ENCODE measurements around the gene TRIM15. TPM values are rescaled to one million over a fixed set of nuclear protein-coding genes. Genes with fewer than 3 reads are reported as not detected.
A peak's percentile ranks its signal among the peaks of the same experiment; 100 is the strongest.

The TRIM15 gene
- total and polyA plus RNA-seq, 2 experiments from 2014 or later = not detected

- Histone ChIP-seq H3K9ac (no peak overlapping the region), H3K4me3 (no peak overlapping the region), H3K36me3 (ENCODE audit: low read depth) (peaks cover 19% of the 10 kb centered on the region; the same call in 1 of the 2 replicates), H3K9me3 (ENCODE audit: low read depth) (no peaks in the 10 kb centered on the region), H3K9me2 (ENCODE audit: insufficient read depth) (no peaks in the 10 kb centered on the region), H3F3A (ENCODE audit: insufficient read depth) (peaks cover 14% of the 10 kb centered on the region), H3K4me1 (ENCODE audit: insufficient read depth) (peaks cover 16% of the 10 kb centered on the region), H3K27ac (no peak overlapping the region), H3K27me3 (replicated peaks; ENCODE audit: insufficient read depth) (no peaks in the 10 kb centered on the region), H4K20me1 (ENCODE audit: insufficient read depth) (no peaks in the 10 kb centered on the region; the same call in 1 of the 2 replicates), H3K79me2 (ENCODE audit: insufficient read depth) (peaks cover 73% of the 10 kb centered on the region), H3K4me2 (ENCODE audit: unreplicated experiment) (no peak overlapping the region), H2AFZ (no peak overlapping the region)
- TF ChIP-seq EZH2 (IDR thresholded peaks at IDR 0.05; ENCODE audit: insufficient read depth, poor library complexity, severe bottlenecking) (no peak), EZH2phosphoT487 (IDR thresholded peaks at IDR 0.05; ENCODE audit: insufficient read depth, low read depth) (no peak)
- in situ Hi-C loops (cut with MboI) = no loop called here
- DNase-seq = no peak
- 90% methylated on average over 4 of the region's 4 CpGs for WGBS, 2 experiments (ENCODE audit: low coverage in 1 of 2, low lambda C conversion rate in 2 of 2, missing lambda C conversion rate in 2 of 2)
Measured at GRCh38 chr6:30202366-30202765, 39.0 kb downstream of the TRIM15 start.

GRCh38 chr6:30204116-30204515, 40.8 kb downstream of the TRIM15 start:
- no peak for DNase-seq
- Histone ChIP-seq H3K9me2 (ENCODE audit: insufficient read depth) (no peaks in the 10 kb centered on the region), H3F3A (ENCODE audit: insufficient read depth) (peaks cover 28% of the 10 kb centered on the region), H3K4me3 (no peak overlapping the region), H3K79me2 (ENCODE audit: insufficient read depth) (peaks cover 91% of the 10 kb centered on the region), H3K4me1 (ENCODE audit: insufficient read depth) (peaks cover 26% of the 10 kb centered on the region), H3K9me3 (ENCODE audit: low read depth) (no peaks in the 10 kb centered on the region), H4K20me1 (ENCODE audit: insufficient read depth) (peaks cover 3% of the 10 kb centered on the region; the same call in 1 of the 2 replicates), H3K36me3 (ENCODE audit: low read depth) (peaks cover 11% of the 10 kb centered on the region; the same call in 1 of the 2 replicates), H2AFZ (no peak overlapping the region), H3K27me3 (replicated peaks; ENCODE audit: insufficient read depth) (no peaks in the 10 kb centered on the region), H3K4me2 (ENCODE audit: unreplicated experiment) (no peak overlapping the region), H3K27ac (no peak overlapping the region), H3K9ac (no peak overlapping the region)
- TF ChIP-seq EZH2phosphoT487 (IDR thresholded peaks at IDR 0.05; ENCODE audit: insufficient read depth, low read depth) (no peak), EZH2 (IDR thresholded peaks at IDR 0.05; ENCODE audit: insufficient read depth, poor library complexity, severe bottlenecking) (no peak)
- in situ Hi-C loops (cut with MboI) = no loop called here
- 95 to 100% methylated on average over 1 of the region's 1 CpG for WGBS, 2 experiments (ENCODE audit: low coverage in 1 of 2, low lambda C conversion rate in 2 of 2, missing lambda C conversion rate in 2 of 2)

- peaks cover 97% of the 10 kb centered on the region for H3K79me2 ChIP-seq (ENCODE audit: insufficient read depth)
- H3K4me3 ChIP-seq = no peak overlapping the region
- H3K4me1 ChIP-seq (ENCODE audit: insufficient read depth) = peaks cover 28% of the 10 kb centered on the region
- peaks cover 28% of the 10 kb centered on the region for H3F3A ChIP-seq (ENCODE audit: insufficient read depth)
- no peaks in the 10 kb centered on the region for H3K9me3 ChIP-seq (ENCODE audit: low read depth)
- H3K4me2 ChIP-seq (ENCODE audit: unreplicated experiment) = peak overlapping the region; percentile 57
- H2AFZ ChIP-seq = no peak overlapping the region
- in situ Hi-C loops (cut with MboI) = no loop called here
- no peaks in the 10 kb centered on the region for H3K27me3 ChIP-seq (replicated peaks; ENCODE audit: insufficient read depth)
- H3K36me3 ChIP-seq (ENCODE audit: low read depth) = no peaks in the 10 kb centered on the region
- peaks cover 3% of the 10 kb centered on the region; the same call in 1 of the 2 replicates for H4K20me1 ChIP-seq (ENCODE audit: insufficient read depth)
- no peak overlapping the region for H3K9ac ChIP-seq
- WGBS, 2 experiments (ENCODE audit: low coverage in 1 of 2, low lambda C conversion rate in 2 of 2, missing lambda C conversion rate in 2 of 2) = 63 to 65% methylated on average over 7 of the region's 7 CpGs
- peak; percentile 65 for DNase-seq
- TF ChIP-seq EZH2phosphoT487 (IDR thresholded peaks at IDR 0.05; ENCODE audit: insufficient read depth, low read depth) = no peak
- TF ChIP-seq EZH2 (IDR thresholded peaks at IDR 0.05; ENCODE audit: insufficient read depth, poor library complexity, severe bottlenecking) = no peak
- H3K9me2 ChIP-seq (ENCODE audit: insufficient read depth) = no peaks in the 10 kb centered on the region
- peak overlapping the region; percentile 29 for H3K27ac ChIP-seq
Measured at GRCh38 chr6:30206152-30206551, 42.8 kb downstream of the TRIM15 start.

- TF ChIP-seq EZH2 (IDR thresholded peaks at IDR 0.05; ENCODE audit: insufficient read depth, poor library complexity, severe bottlenecking) = no peak
- no peak for TF ChIP-seq EZH2phosphoT487 (IDR thresholded peaks at IDR 0.05; ENCODE audit: insufficient read depth, low read depth)
- peak overlapping the region; percentile 17; the same call in 1 of the 2 replicates for H3K4me3 ChIP-seq
- peak; percentile 58 for DNase-seq
- H3K27me3 ChIP-seq (replicated peaks; ENCODE audit: insufficient read depth) = no peaks in the 10 kb centered on the region
- H3K27ac ChIP-seq = peak overlapping the region; percentile 29
- no peak overlapping the region for H2AFZ ChIP-seq
- peak overlapping the region; percentile 23; the same call in 1 of the 2 replicates for H3K9ac ChIP-seq
- 47 to 48% methylated on average over 11 of the region's 11 CpGs for WGBS, 2 experiments (ENCODE audit: low coverage in 1 of 2, low lambda C conversion rate in 2 of 2, missing lambda C conversion rate in 2 of 2)
- H3K36me3 ChIP-seq (ENCODE audit: low read depth) = no peaks in the 10 kb centered on the region
- no peaks in the 10 kb centered on the region for H3K9me2 ChIP-seq (ENCODE audit: insufficient read depth)
- peaks cover 3% of the 10 kb centered on the region; the same call in 1 of the 2 replicates for H4K20me1 ChIP-seq (ENCODE audit: insufficient read depth)
- H3F3A ChIP-seq (ENCODE audit: insufficient read depth) = peaks cover 28% of the 10 kb centered on the region
- H3K4me2 ChIP-seq (ENCODE audit: unreplicated experiment) = peak overlapping the region; percentile 57
- in situ Hi-C loops (cut with MboI) = no loop called here
- H3K79me2 ChIP-seq (ENCODE audit: insufficient read depth) = peaks cover 97% of the 10 kb centered on the region
- H3K9me3 ChIP-seq (ENCODE audit: low read depth) = no peaks in the 10 kb centered on the region
- H3K4me1 ChIP-seq (ENCODE audit: insufficient read depth) = peaks cover 36% of the 10 kb centered on the region
Measured at GRCh38 chr6:30206799-30207618, 43.7 kb downstream of the TRIM15 start.

All from GM23248 (cell line).